Stomach (tissue), 9 donors: ENCODE data around the gene IVD. TPM values are rescaled to one million over a fixed set of nuclear protein-coding genes. Genes with fewer than 3 reads are reported as not detected.
A peak's percentile ranks its signal among the peaks of the same experiment; 100 is the strongest.

Experiments
- DNase-seq, 2 donors: peaks; one replicate each; pipeline versions ENCODE4 v3.0.0 to v3.0.0-alpha.2; 2013 to 2019
- H3K27ac ChIP-seq, 5 donors: fragments of 200-600 bp in 4 of 5; sonication (generic) in 4 of 5; one replicate each; pipeline ENCODE4 v1.5.1; 2013 to 2019; ENCODE audit warnings: mild to moderate bottlenecking in 1 of 5, moderate library complexity in 1 of 5
- H3K27me3 ChIP-seq, 3 donors: fragments of 200-600 bp; sonication (generic); one replicate each; pipeline ENCODE4 v1.5.1; 2017 to 2019; ENCODE audit warnings: mixed run types in 1 of 3
- H3K36me3 ChIP-seq, 4 donors: fragments of 200-600 bp; sonication (generic); 1 replicate in 3 of 4; 2 replicates in 1 of 4; pipeline ENCODE4 v1.5.1; 2016 to 2019
- H3K4me1 ChIP-seq, 4 donors: fragments of 200-600 bp; sonication (generic); one replicate each; pipeline ENCODE4 v1.5.1; 2016 to 2019
- H3K4me3 ChIP-seq, 4 donors: fragments of 200-600 bp; sonication (generic) in 3 of 4; one replicate each; pipeline ENCODE4 v1.5.1; 2016 to 2019; ENCODE audit warnings: mild to moderate bottlenecking in 1 of 4
- H3K9me3 ChIP-seq, 4 donors: fragments of 200-600 bp; sonication (generic); one replicate each; pipeline ENCODE4 v1.5.1; 2016 to 2019
- CTCF ChIP-seq, 7 experiments: fragments of 450-650 bp in 4 of 7; fragments of 200-600 bp in 3 of 7; sonication (generic) in 3 of 7; IDR thresholded peaks; one replicate each; pipeline ENCODE4 v1.5.1; 2016 to 2019; ENCODE audit warnings: antibody characterized with exemption in 7 of 7, control low read depth in 2 of 7, mild to moderate bottlenecking in 1 of 7
- EP300 ChIP-seq: sonication (generic); formaldehyde crosslinking; IDR thresholded peaks from one replicate; pipeline ENCODE4 v1.6.1; 2017; ENCODE audit warnings: antibody characterized with exemption
- POLR2A ChIP-seq, 4 donors: fragments of 450-650 bp; IDR thresholded peaks; one replicate each; pipeline ENCODE4 v1.6.1; 2016; ENCODE audit warnings: antibody characterized with exemption in 4 of 4, control low read depth in 2 of 4, mild to moderate bottlenecking in 1 of 4, moderate library complexity in 1 of 4
- POLR2AphosphoS5 ChIP-seq, 3 donors: sonication (generic); formaldehyde crosslinking; IDR thresholded peaks; one replicate each; pipeline ENCODE4 v1.6.1; 2016; ENCODE audit warnings: antibody characterized with exemption in 3 of 3
- WGBS, 5 donors: extraction: QIAGEN DNeasy Blood & Tissue Kit in 3 of 5; methylation state at CpG; one replicate each; pipeline versions ENCODE4 v1.1.5 to v1.1.7; 2013 to 2018; 5-methylcytosine and 5-hydroxymethylcytosine counted together
- intact Hi-C: fragments of 100-400 bp; cut with DNase I; formaldehyde crosslinking; loops from one replicate; pipeline ENCODE4 v1.15.1; 2023; ENCODE audit warnings: low total_unique reads
- polyA plus RNA-seq, 3 donors: library from polyadenylated mRNA; stranded (reverse); fragments of 200-250 nt; gene quantifications; one replicate each; pipeline ENCODE4 v1.2.3, GENCODE V29; 2013
- total RNA-seq, 5 donors: library from RNA; depleted of rRNA; stranded (reverse); fragments of >200 nt; gene quantifications; one replicate each; pipeline versions ENCODE4 v1.1.0 to v1.2.3, GENCODE V29; 2014 to 2016
- donor health status: healthy with polysubstance abuse.
- donor health status: Bipolar disorder and iron deficiency.
- donor health status: healthy.

Gene IVD
- total and polyA plus RNA-seq, 8 donors = 26.7 to 78.1 (median 45.3) TPM

GRCh38 chr15:40466426-40467260 lies 61.0 kb downstream of the IVD start:
- Histone ChIP-seq H3K4me3 (no peak overlapping the region), H3K9me3 (no peaks in the 10 kb centered on the region), H3K27me3 (no peaks in the 10 kb centered on the region), H3K27ac (peak overlapping the region in 4 of 5 donors; percentile 42 to 64 (median 56)), H3K36me3 (peaks cover 32 to 62% (median 58%) of the 10 kb centered on the region in 4 donors), H3K4me1 (peaks cover 13 to 23% (median 19%) of the 10 kb centered on the region in 4 donors)
- intact Hi-C loops = no loop called here
- TF ChIP-seq EP300 (no peak), CTCF (IDR thresholded peaks at IDR 0.05) (no peak), POLR2AphosphoS5 (IDR thresholded peaks at IDR 0.05) (no peak), POLR2A (IDR thresholded peaks at IDR 0.05) (no peak)
- 54 to 71% (median 58%) methylated on average over 7 of the region's 7 CpGs for WGBS, 5 donors
- peak in 1 of 2 donors; percentile 84 for DNase-seq

GRCh38 chr15:40467261-40467615 lies 61.6 kb downstream of the IVD start:
- H3K27ac ChIP-seq = peak overlapping the region in 2 of 5 donors; percentile 12 to 64
- H3K4me1 ChIP-seq = peaks cover 19 to 29% (median 25%) of the 10 kb centered on the region in 4 donors

GRCh38 chr15:40468898-40469331 lies 63.3 kb downstream of the IVD start:
- Histone ChIP-seq H3K27ac (peak overlapping the region in 2 of 5 donors; percentile 7 to 91), H3K36me3 (peaks cover 22 to 39% (median 36%) of the 10 kb centered on the region in 4 donors), H3K4me3 (no peak overlapping the region), H3K9me3 (no peaks in the 10 kb centered on the region), H3K4me1 (peaks cover 20 to 33% (median 31%) of the 10 kb centered on the region in 4 donors), H3K27me3 (no peaks in the 10 kb centered on the region)
- 72 to 85% (median 79%) methylated on average over 3 to 4 of the region's 4 CpGs for WGBS, 5 donors
- no peak for TF ChIP-seq EP300
- TF ChIP-seq POLR2A (IDR thresholded peaks at IDR 0.05) = no peak
- TF ChIP-seq POLR2AphosphoS5 (IDR thresholded peaks at IDR 0.05) = no peak
- TF ChIP-seq CTCF (IDR thresholded peaks at IDR 0.05) = no peak
- no peak for DNase-seq
- intact Hi-C loops = no loop called here

More at GRCh38 chr15:40467261-40467615, 61.6 kb downstream of the IVD start:
- Histone ChIP-seq H3K27me3 (no peaks in the 10 kb centered on the region), H3K36me3 (peaks cover 27 to 56% (median 52%) of the 10 kb centered on the region in 4 donors), H3K4me3 (no peak overlapping the region), H3K9me3 (no peaks in the 10 kb centered on the region)
- DNase-seq = no peak
- intact Hi-C loops = no loop called here
- TF ChIP-seq EP300 = no peak
- TF ChIP-seq POLR2AphosphoS5 (IDR thresholded peaks at IDR 0.05) = no peak
- no peak for TF ChIP-seq POLR2A (IDR thresholded peaks at IDR 0.05)
- no peak for TF ChIP-seq CTCF (IDR thresholded peaks at IDR 0.05)

- Histone ChIP-seq H3K27me3 (no peaks in the 10 kb centered on the region), H3K4me1 (peaks cover 20 to 33% (median 31%) of the 10 kb centered on the region in 4 donors), H3K27ac (peak overlapping the region; percentile 82 to 93 (median 90)), H3K36me3 (peaks cover 12 to 30% (median 27%) of the 10 kb centered on the region in 4 donors), H3K4me3 (peak overlapping the region; percentile 79 to 96 (median 92)), H3K9me3 (no peaks in the 10 kb centered on the region)
- intact Hi-C loops = no loop called here
- no peak for DNase-seq
- TF ChIP-seq EP300 = no peak
- TF ChIP-seq CTCF (IDR thresholded peaks at IDR 0.05) = no peak
- TF ChIP-seq POLR2AphosphoS5 (IDR thresholded peaks at IDR 0.05) = no peak
- TF ChIP-seq POLR2A (IDR thresholded peaks at IDR 0.05) = no peak
- 67 to 81% (median 75%) methylated on average over 5 to 7 of the region's 7 CpGs for WGBS, 5 donors
Measured at GRCh38 chr15:40469776-40470390, 64.3 kb downstream of the IVD start.
